IgD-negative memory B cell (primary cell): ENCODE results near the gene TIMM17A. TPM values are rescaled to one million over a fixed set of nuclear protein-coding genes. Genes with fewer than 3 reads are reported as not detected.
A peak's percentile ranks its signal among the peaks of the same experiment; 100 is the strongest.

Experiments used
- H3K27ac Mint-ChIP-seq, 3 donors: one replicate each; pipeline ENCODE4 v1.8.0; 2020 to 2022; ENCODE audit warnings: mild to moderate bottlenecking in 3 of 3, mixed read lengths in 3 of 3, moderate library complexity in 1 of 3
- H3K27me3 Mint-ChIP-seq: one replicate; pipeline ENCODE4 v1.8.0; 2021; ENCODE audit warnings: mixed read lengths
- H3K36me3 Mint-ChIP-seq: one replicate; pipeline ENCODE4 v1.8.0; 2020; ENCODE audit warnings: mild to moderate bottlenecking, mixed read lengths
- H3K4me1 Mint-ChIP-seq, 3 donors: one replicate each; pipeline ENCODE4 v1.8.0; 2020 to 2022; ENCODE audit warnings: mixed read lengths in 3 of 3, mild to moderate bottlenecking in 1 of 3
- H3K4me3 Mint-ChIP-seq, 4 donors: one replicate each; pipeline ENCODE4 v1.8.0; 2020 to 2022; ENCODE audit warnings: mild to moderate bottlenecking in 4 of 4, mixed read lengths in 4 of 4, moderate library complexity in 3 of 4
- H3K9me3 Mint-ChIP-seq, 3 donors: one replicate each; pipeline ENCODE4 v1.8.0; 2020 to 2021; ENCODE audit warnings: mixed read lengths in 3 of 3, mild to moderate bottlenecking in 1 of 3
- polyA plus RNA-seq: library from polyadenylated mRNA; unstranded; fragments of 300-500 nt; fragmentation: Illumina TruSeq; gene quantifications from one replicate; pipeline ENCODE4 v1.2.3, GENCODE V29; 2021

Gene TIMM17A
- polyA plus RNA-seq, 1 donor from 2014 or later = 31.3 TPM

DNA sequence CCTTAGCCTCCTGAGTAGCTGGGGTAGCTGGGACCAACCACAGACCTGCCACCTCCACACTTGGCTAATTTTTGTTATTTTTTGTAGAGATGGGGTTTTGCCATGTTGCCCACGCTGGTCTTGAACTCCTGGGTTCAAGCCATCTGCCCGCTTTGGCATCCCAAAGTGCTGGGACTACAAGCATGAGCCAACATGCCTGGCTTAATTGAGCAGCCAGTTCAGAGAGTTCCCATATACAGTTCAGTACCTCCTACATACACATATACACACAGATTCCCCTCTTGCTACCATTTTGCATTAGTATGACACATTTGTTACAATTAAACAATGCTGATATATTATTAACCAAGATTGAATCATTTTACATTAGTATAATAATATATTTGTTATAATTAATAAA lies 30.1 kb downstream of the TIMM17A start:
- H3K9me3 Mint-ChIP-seq = no peaks in the 10 kb centered on the region
- H3K4me1 Mint-ChIP-seq = peaks cover 14 to 20% (median 15%) of the 10 kb centered on the region in 3 donors
- no peaks in the 10 kb centered on the region for H3K27me3 Mint-ChIP-seq
- no peaks in the 10 kb centered on the region for H3K36me3 Mint-ChIP-seq
- H3K4me3 Mint-ChIP-seq = peak overlapping the region in 2 of 4 donors; percentile 44 to 59
- no peak overlapping the region for H3K27ac Mint-ChIP-seq

DNA sequence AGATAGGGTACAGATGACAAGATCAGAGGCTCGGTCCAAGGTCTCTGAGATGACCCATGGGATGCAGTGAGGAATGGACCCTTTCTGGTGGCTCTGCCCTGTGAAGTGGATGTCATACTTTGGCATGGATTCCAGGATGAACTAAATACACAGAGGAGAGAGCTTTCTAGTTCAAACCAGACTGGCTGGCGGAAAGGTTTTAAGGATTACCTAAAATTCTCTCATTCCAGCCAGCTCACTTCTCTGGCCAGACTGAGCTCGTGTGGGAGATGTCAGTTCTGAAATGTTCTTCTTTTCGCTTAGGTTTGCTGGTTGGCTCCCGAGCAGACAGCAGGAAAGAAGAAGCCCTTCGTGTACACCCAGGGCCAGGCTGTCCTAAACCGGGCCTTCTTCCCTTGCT lies 33.3 kb downstream of the TIMM17A start:
- Mint-ChIP-seq H3K4me1 (peaks cover under 1 to 9% (median 3%) of the 10 kb centered on the region in 3 donors), H3K27me3 (no peaks in the 10 kb centered on the region), H3K9me3 (no peaks in the 10 kb centered on the region), H3K27ac (peak overlapping the region in 1 of 3 donors; percentile 27), H3K36me3 (peaks cover 4% of the 10 kb centered on the region), H3K4me3 (no peak overlapping the region)

GRCh38 chr1:201989354-201990128 lies 34.2 kb downstream of the TIMM17A start:
- Mint-ChIP-seq H3K36me3 (peaks cover 4% of the 10 kb centered on the region), H3K27me3 (no peaks in the 10 kb centered on the region), H3K27ac (no peak overlapping the region), H3K4me3 (no peak overlapping the region), H3K4me1 (peaks cover 0 to 2% (median 2%) of the 10 kb centered on the region in 3 donors), H3K9me3 (no peaks in the 10 kb centered on the region)

DNA sequence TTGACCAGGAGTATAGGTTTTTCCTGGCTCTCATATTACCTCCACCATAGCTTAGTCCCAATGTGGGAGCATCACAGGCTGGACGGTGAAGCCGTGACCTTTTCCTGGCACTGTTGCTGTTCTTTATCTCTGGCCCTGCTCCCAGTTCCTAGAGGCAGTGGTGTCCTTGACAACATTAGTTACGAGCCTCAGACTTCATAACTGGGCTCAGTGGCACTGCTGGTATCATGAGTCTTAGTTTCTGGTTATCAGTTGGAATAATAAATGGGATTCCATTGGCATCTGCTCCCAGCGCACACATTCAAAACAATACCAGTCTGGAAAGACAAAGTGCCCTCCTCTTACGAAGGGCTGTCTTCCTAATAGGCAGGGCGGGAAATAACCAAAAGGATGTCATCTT lies 35.1 kb downstream of the TIMM17A start:
- no peak overlapping the region for H3K27ac Mint-ChIP-seq
- no peaks in the 10 kb centered on the region for H3K9me3 Mint-ChIP-seq
- H3K27me3 Mint-ChIP-seq = no peaks in the 10 kb centered on the region
- peaks cover 0 to 2% (median 2%) of the 10 kb centered on the region in 3 donors for H3K4me1 Mint-ChIP-seq
- H3K36me3 Mint-ChIP-seq = peaks cover 4% of the 10 kb centered on the region
- no peak overlapping the region for H3K4me3 Mint-ChIP-seq

GRCh38 chr1:201999625-202000238 lies 44.4 kb downstream of the TIMM17A start:
- Mint-ChIP-seq H3K4me3 (no peak overlapping the region), H3K9me3 (no peaks in the 10 kb centered on the region), H3K4me1 (no peaks in the 10 kb centered on the region), H3K27ac (no peak overlapping the region), H3K36me3 (peaks cover 3% of the 10 kb centered on the region), H3K27me3 (no peaks in the 10 kb centered on the region)

DNA sequence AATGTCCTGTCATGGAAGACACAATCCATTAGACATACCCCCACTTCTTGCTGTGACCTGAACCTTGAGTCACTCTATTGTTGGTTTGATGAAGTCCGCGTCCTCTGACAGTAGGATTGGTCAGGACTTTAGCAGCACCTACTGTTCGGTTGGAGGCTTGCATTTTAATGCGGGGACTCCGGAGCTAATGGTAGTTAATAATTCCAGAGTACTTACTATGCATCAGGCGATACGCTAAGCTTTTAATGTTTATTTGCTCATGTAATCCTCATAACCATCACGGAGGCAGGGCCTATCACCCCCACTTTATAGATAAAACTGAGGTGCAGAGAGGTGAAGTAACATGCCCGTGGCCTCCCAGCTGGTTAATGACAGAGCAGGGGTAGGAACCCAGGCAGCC lies 47.2 kb downstream of the TIMM17A start:
- Mint-ChIP-seq H3K4me3 (no peak overlapping the region), H3K27me3 (no peaks in the 10 kb centered on the region), H3K27ac (no peak overlapping the region), H3K4me1 (no peaks in the 10 kb centered on the region), H3K36me3 (peaks cover 10% of the 10 kb centered on the region), H3K9me3 (no peaks in the 10 kb centered on the region)

GRCh38 chr1:202004711-202005110 lies 49.4 kb downstream of the TIMM17A start:
- Mint-ChIP-seq H3K27ac (no peak overlapping the region), H3K27me3 (no peaks in the 10 kb centered on the region), H3K4me3 (peak overlapping the region in 1 of 4 donors; percentile 76), H3K36me3 (peaks cover 11% of the 10 kb centered on the region), H3K9me3 (no peaks in the 10 kb centered on the region), H3K4me1 (peaks cover 2 to 3% (median 3%) of the 10 kb centered on the region in 3 donors)

DNA sequence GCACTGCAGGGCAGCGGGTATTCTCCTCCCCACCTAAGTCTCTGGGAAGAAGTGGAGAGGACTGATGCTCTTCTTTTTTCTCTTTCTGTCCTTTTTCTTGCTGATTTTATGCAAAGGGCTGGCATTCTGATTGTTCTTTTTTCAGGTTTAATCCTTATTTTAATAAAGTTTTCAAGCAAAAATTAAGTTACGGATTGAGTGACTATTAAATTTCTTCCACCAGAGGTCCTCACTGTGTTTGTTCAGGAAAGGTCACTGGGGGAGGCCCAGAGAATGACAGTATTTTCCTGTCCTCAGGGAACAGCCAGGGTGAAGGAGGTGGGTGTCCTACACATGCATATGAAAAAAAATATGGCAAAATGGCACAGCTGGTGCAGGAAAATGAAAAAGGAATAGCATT lies 50.7 kb downstream of the TIMM17A start:
- Mint-ChIP-seq H3K27me3 (no peaks in the 10 kb centered on the region), H3K4me3 (no peak overlapping the region), H3K27ac (no peak overlapping the region), H3K36me3 (peaks cover 11% of the 10 kb centered on the region), H3K9me3 (no peaks in the 10 kb centered on the region), H3K4me1 (peaks cover 2 to 4% (median 3%) of the 10 kb centered on the region in 3 donors)

DNA sequence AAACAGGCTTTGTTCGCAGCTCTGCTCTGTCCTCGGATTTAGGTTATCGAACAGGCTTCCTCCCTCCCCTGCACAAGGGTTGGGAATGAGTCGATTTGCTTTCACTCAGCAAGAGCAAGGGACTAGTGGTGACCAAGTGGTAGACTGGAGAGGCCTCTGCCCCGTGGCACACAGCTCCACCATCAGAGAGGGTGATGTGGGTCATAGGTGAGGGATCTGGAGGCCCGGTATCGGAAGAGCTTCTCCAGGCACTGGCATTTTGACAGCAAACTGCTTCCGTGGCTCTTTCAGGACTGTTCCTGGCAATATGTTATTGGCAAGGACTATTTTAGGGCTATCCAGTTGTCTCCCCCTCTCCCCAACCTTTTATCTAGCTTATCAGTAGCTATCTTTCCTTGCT lies 52.0 kb downstream of the TIMM17A start:
- no peaks in the 10 kb centered on the region for H3K9me3 Mint-ChIP-seq
- H3K27me3 Mint-ChIP-seq = no peaks in the 10 kb centered on the region
- H3K36me3 Mint-ChIP-seq = peaks cover 11% of the 10 kb centered on the region
- peak overlapping the region in 1 of 3 donors; percentile 59 for H3K27ac Mint-ChIP-seq
- no peak overlapping the region for H3K4me3 Mint-ChIP-seq
- H3K4me1 Mint-ChIP-seq = peaks cover 2 to 4% (median 3%) of the 10 kb centered on the region in 3 donors

DNA sequence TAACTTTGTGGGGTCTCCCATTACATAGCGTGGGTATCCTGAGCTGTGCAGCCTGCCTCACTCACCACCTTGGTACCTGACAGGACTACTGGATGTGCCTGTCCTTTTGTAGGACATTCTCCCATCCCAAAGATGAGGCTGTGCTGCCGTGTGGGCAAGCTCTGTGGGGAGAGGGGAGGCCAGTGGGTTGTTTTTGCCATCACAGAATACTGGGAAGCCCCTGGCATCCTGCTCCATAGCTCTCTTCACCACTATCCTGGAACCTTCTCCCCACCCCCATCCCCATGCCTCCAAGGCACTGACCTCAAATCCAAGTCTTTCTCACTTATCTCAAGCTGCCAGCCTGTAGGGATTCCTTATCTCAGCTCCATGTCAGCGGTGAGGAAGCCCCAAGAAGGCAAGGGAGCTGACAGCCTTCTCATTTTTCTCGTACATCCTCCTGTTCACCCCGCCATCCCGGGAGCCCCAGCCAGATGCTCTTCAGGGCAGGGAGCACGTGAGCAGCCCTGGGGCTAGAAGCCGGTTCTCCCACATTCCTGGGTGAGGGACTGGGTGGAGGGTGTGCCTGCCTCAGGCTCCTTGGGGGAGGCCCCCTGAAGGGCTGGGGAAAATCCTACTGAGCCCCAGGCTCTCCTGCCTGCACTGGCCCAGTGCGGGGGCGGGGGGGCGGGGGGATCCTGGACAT lies 52.6 kb downstream of the TIMM17A start:
- no peak overlapping the region for H3K27ac Mint-ChIP-seq
- H3K4me1 Mint-ChIP-seq = peaks cover 2 to 4% (median 3%) of the 10 kb centered on the region in 3 donors
- no peaks in the 10 kb centered on the region for H3K27me3 Mint-ChIP-seq
- peaks cover 11% of the 10 kb centered on the region for H3K36me3 Mint-ChIP-seq
- no peaks in the 10 kb centered on the region for H3K9me3 Mint-ChIP-seq
- no peak overlapping the region for H3K4me3 Mint-ChIP-seq

DNA sequence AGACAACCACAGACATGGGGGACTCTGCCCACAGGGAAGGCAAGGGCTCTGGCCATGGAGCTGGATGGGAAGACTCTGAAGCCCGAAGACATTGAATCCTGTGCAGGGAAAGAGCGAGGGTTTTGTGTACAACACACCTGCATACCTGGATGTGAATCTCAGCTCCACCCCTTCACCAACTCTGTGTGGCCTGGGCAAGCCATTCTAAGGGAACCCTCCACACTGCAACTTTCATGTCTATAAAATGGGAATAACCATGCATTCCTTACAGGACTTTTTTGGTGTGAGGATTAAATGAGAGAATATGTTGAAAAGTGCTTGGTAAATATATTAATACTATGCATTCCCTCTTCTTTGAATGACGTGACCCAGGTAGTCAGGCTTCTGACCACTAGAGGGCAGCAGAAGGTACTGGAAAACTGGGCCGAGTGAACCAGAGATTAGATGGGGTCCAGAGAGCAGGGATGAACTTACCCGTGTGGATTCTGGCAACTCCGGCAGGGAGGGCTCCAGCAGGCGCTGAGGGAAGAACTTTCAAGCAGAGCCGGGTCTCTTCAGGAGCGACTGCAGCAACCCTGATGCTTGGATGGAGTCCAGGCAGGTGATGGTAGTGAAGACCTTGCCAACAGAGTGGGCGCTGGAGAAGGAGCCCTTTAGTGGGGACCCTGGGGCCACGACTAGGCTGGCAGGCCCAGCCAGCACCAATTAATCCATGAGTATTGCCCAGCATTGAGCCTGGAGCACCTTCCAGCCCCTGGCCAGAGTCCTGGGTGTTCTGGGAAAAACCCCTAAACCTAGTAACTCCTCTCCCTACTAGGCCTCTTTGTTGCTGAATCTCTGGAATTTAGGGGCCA lies 54.2 kb downstream of the TIMM17A start:
- Mint-ChIP-seq H3K9me3 (no peaks in the 10 kb centered on the region), H3K4me1 (peaks cover 2 to 4% (median 3%) of the 10 kb centered on the region in 3 donors), H3K27ac (peak overlapping the region in 1 of 3 donors; percentile 76)

DNA sequence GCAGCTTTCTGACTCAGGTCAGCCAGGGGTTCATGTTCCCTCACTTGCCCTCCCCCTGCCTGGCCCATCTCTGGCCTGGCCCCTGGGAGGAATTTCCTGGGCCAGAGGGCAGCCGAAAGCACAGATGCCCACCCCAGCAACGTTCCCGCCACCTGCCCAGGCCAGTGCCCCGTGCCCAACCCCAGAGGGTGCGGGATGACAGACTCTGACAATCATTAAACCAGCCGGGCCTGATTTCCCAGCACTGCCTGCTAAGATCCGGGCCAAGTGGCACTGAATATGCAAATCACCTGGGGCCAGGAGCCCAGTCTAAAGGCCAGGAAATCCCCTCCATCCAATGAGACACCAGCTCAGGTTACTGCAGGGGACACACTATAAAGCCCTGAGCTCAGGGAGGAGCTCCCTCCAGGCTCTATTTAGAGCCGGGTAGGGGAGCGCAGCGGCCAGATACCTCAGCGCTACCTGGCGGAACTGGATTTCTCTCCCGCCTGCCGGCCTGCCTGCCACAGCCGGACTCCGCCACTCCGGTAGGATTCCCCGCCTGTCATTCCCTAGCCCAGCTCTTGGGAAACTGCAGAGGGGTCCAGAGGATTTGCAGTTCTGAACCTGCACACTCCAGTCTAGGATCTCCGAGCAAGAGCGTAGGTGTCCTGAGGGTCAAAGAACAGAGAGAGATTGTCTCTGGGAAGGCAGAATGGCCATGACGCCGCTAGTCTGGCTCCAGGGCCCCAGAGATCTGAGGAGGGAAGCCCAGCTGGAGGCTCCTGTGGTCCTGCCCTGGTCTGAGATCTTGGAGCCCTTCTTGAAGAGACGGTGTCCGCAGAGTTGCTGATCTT lies 55.1 kb downstream of the TIMM17A start, which contains the start of gene ELF3:
TSS of gene ELF3 (plus strand) at position 408 of the 836 bp plus-strand sequence. CDS start 550 bp downstream, outside the sequence.
- peaks cover 10% of the 10 kb centered on the region for H3K36me3 Mint-ChIP-seq
- no peaks in the 10 kb centered on the region for H3K27me3 Mint-ChIP-seq
- H3K9me3 Mint-ChIP-seq = no peaks in the 10 kb centered on the region
- peak within 1 kb of the TSS in 1 of 3 donors; percentile 76 for H3K27ac Mint-ChIP-seq
- H3K4me3 Mint-ChIP-seq = no peak within 1 kb of the TSS
- H3K4me1 Mint-ChIP-seq = peaks cover 2 to 4% (median 3%) of the 10 kb centered on the region in 3 donors

More for the DNA sequence above, 54.2 kb downstream of the TIMM17A start:
- Mint-ChIP-seq H3K27me3 (no peaks in the 10 kb centered on the region), H3K4me3 (no peak overlapping the region), H3K36me3 (peaks cover 11% of the 10 kb centered on the region)

GRCh38 chr1:202011994-202012393 lies 56.7 kb downstream of the TIMM17A start:
- H3K4me1 Mint-ChIP-seq = peaks cover 2 to 4% (median 3%) of the 10 kb centered on the region in 3 donors
- H3K27me3 Mint-ChIP-seq = peaks cover 1% of the 10 kb centered on the region
- no peaks in the 10 kb centered on the region for H3K9me3 Mint-ChIP-seq
- H3K4me3 Mint-ChIP-seq = no peak overlapping the region
- peaks cover 5% of the 10 kb centered on the region for H3K36me3 Mint-ChIP-seq
- no peak overlapping the region for H3K27ac Mint-ChIP-seq
